ENCODE results near the gene ATP1B3.
A peak's percentile ranks its signal among the peaks of the same experiment; 100 is the strongest.

The ATP1B3 gene

DNA sequence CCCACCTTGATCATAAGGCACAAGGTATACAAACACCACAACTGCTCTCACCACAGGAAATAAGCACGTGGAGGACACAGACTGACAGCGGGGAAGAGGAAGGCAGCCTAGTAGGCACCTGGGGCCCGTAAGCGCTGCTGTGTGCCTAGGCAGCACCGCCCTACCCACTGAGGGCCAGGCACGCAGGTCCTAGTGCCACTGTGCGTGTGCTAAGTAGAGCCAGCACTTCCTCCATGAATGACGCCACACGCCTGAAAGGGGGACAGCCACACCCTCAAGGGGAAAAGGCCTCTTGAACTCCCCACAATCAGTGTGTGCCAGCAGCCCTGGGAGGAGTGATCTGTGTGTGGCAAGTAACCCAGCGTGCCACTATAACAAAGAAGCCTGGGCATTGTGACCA, 73.0 kb downstream of the ATP1B3 start:
- no peak for DNase-seq

DNA sequence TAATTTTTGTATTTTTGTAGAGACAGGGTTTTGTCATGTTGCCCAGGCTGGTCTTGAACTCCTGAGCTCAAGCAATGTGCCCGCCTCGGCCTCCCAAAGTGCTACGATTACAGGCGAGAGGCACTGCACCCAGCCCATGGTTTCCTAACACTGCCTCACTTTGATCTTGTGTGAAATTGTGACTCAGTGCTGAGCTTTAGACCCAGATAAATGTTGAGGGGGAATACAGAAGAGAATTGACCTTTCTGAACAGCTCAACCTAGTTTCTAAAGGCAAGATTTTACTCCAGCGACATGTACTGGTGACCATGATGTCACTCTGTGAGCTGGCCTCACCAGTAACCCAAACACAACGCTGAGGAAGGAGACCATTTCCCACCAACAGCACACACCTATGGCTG, 73.5 kb downstream of the ATP1B3 start:
- DNase-seq, result no peak

DNA sequence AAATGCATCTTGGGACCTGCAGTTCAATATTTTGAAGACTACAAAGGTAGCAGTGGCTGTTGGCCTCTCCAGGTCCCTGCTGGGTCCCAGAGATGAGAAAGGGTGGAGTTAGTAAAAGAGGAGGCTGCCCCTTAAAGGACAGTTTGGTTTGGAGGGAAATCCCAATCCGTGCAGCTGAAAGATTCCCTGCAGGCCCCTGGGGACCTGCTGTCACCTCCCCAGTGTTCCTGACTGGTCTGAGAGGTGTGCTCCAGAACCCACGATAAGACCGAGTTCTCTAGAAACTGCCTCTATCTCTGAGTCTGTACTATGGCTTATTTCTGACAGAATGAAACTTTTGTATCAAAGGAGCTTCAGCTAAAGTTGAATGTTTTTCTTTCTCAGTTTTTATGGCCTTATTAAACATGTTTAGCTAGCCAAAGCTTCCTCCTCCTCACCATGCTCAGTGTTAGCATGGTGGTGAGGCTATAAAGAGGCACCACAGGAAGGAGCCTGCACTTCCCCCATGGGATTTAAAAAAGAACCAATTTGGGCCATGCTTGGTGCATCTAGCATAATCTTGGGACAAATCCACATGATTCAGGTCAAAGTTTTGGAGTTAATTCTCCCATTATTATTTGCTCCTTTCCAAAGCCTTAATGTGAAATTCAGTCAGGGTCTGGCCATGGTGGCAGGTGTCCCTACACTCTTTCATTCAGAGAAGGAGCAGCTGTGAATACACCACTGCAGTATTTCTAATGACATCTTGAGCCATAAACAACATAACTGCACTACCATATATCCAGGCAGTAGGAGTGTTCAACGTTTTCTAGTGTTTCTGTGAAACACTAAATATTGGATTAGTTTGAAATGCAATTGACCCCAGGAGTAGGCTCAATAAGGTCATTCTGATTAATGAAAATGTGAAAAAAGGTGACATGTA, 74.4 kb downstream of the ATP1B3 start:
- no peak for DNase-seq

DNA sequence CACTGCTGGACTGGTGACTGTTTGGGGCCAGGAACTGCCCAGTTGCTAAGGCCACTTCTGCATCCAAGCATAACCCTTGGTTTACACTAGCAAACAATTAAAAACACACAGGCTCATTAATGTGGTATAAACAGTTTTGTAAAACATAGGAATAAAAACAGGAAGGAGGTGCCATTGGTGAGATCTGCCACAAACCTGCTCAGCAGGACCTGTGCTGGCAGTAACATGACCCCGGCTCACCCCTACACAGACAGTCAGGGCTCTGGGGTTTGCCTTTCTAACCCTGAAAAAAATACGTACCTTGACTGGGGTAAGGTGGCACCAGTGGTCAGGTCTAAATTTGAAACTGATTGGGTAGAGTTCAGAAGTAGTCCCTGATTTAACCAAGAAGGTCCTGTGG, 76.2 kb downstream of the ATP1B3 start:
- no peak for DNase-seq

DNA sequence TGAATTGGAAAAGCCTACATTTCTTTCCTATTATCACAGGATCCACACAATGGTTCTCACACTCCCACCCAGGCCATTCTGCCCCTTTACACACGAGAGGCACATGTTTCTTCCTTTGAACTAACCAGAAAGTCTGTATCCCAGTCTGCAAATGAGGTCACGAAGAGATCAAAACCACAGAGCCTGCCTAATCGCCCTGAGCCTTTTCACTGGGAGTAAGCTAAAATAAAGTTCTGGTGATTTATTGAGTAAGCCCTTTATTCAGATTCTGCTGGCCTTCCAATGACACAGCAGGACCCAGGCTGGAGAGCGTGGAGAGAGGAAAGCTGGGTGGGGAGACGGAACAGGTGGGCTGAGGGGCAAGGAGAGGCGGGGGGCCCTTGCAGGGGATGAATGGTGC, 78.7 kb downstream of the ATP1B3 start:
- DNase-seq, result no peak

DNA sequence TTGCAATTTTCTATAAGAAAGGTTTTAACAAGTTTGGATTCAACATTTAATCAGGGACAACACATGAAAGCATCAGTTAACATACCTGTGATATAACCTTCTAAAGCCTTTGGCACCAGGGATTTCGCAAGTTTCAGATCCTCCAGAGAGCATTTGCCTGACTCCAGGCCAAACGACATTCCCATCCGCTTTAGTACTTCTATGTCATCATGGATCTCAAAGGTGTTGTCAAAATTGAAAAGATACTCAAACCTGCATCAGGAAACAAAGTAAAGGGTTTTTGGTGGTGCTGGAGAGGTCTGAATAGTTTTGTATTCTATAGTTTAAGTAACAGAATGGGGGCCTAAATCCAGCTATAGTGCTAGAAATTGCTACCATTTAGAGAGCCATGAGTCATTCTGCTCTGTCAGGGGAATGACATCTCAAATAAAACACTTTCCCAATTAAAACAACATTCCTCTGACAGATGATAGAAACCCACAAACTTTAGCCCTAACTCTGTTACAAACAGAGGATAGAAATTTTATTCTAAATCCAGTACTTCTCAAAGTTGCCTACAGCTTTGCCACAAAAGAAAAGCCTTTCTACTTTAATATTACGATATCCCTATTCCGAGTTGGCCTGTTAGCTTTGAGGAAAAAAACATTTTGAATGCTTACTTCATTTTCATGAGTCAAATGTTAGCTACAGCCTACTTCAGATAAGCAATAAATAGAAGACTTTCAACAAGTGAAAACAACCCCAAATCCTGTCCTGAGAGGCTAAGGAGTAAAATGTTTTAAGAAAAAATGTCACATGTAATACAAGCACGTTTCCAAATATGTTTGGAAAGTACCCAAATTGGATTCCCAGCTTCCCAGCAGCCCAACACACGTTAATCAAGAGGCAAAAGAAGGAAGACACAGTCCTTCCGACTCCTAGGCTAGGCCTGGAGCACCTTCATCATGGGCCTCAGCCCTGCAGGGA, 83.4 kb downstream of the ATP1B3 start:
- no peak for DNase-seq

DNA sequence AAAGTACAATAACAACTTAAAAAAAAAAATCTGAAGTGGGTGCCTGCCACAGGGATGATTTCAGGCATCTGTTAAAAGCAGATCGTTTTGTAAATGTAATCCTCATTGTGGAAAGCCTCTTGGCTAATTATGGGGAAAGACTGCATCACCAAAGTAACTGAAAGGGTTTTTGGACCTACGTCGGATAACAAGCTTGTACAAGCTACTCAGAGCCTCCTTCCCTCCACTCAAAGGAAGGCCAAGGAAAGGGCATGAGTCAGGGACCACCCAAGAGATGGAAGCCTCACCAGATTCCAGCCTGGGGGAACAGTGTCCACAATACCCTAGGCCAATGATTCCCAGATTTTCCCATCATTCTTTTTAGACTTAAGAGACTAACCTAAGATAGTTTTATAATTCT, 84.3 kb downstream of the ATP1B3 start:
- DNase-seq, result no peak

DNA sequence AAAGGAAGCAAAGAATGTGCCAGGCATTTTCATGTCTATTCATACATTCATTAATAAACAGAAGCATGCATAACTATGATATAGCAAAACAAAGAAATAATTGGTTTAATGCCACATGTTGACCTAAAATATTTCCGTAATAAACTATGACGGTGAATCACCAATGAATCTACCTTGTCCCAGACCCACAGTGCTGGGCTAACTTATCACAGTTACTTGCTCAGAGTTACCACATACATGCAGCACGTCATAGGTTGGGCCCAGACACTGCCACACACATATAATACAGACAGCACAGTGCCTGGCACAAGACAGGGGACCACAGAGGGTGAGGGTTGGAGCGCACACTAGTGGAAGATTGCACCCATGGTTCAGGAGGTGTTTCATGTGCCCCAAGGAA, 86.9 kb downstream of the ATP1B3 start:
- DNase-seq, result no peak

DNA sequence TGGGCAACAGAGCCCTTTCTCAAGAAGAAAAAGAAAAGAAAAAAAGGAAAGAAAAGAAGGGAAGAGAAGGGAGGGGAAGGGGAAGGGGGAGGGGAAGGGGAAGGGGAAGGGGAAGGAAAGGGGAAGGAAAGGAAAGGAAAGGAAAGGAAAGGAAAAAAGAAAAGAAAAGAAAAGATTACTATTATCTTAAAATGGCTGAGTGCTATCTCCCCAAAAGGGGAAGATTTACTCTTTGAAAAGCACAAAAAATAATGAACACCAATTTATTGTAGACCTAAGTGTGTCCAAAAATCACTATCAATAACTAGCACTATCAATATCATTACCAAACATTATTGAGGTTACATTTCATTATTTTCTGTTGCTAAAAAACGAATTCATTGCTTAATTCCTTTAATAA, 89.0 kb downstream of the ATP1B3 start:
- DNase-seq, result no peak

DNA sequence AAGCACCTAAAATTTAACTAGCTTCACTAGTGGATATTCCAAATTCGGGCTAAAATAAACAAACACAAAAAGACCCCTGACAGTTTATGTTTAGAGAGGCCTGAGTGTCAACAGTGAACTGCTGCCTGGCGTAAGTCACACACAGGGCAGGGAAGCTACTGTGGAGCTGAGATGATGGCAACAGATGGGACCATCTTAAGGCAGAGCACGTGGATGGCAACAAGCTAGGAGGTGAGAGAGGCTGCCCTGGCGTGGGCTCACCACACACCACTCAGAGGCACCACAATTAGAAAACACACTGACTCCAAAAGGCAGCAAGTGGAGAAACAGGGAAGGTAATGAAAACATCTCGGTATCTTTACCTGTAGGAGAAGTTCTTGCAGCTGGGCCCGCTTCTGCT, 93.3 kb downstream of the ATP1B3 start:
- DNase-seq, result no peak

DNA sequence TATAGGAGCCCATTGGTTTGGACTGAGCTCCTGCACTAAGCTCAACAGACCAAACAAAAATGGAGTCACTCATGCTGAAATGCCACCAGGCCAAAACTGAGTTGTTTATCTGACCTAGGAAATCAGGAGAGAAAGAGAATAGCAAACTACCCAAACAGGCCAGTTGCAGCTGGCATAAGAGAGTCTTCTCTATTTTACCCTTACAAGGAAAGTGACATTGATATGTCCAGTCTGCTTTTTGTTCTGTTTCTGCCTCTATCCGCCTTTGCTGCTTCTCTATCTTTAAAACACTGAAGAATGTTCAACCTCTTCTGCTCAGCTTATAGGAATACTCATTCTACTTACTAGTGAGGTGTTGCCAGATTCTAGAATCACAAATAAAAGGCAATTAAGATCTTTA, 95.1 kb downstream of the ATP1B3 start:
- no peak for DNase-seq

DNA sequence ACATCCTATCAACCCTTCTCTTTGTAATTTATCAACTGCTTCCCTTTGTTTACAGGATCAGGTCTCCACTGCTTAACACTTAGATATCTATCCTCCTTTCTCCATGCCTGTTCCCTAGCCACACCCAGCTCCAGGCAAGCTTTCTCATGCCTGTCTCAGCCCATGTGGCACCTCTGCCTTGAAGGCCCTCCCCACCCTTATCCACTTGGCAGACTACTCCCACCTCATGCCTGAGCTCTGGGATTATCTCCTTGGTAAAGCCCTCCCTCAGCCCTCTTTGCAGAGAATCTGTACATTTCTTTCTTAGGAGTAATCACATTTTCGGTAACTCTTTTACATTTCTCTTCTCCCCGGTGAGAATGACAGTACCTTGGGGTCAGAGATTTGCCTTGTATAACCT, 96.0 kb downstream of the ATP1B3 start:
- DNase-seq, result no peak

DNA sequence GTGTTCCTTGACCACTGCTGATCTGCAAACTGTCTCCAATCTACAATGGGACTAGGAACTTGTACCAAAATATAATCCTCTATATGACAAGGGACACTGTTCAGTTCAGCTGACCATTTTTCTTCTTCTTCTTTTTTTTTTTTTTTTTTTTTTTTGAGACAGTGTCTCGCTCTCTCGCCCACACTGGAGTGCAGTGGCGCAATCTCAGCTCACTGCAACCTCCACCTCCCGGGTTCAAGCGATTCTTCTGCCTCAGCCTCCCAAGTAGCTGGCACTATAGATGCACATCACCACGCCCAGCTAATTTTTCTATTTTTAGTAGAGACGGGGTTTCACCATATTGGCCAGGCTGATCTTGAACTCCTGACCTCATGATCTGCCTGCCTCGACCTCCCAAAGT, 98.3 kb downstream of the ATP1B3 start:
- DNase-seq, result peak in 2 of 4 experiments; percentile 8 to 18

Data from suppressor macrophage (primary cell).